GM12892 (cell line): ENCODE data around the gene MAB21L3.

Experiments
- POLR2A ChIP-seq: IDR thresholded peaks from 2 replicates; pipeline ENCODE4 v1.6.1; 2011; ENCODE audit warnings: low read depth, low read length, control low read depth
- POLR2AphosphoS5 ChIP-seq: IDR thresholded peaks from 2 replicates; pipeline ENCODE4 v1.6.1; 2011; ENCODE audit warnings: low read depth, low read length, control low read depth

DNA sequence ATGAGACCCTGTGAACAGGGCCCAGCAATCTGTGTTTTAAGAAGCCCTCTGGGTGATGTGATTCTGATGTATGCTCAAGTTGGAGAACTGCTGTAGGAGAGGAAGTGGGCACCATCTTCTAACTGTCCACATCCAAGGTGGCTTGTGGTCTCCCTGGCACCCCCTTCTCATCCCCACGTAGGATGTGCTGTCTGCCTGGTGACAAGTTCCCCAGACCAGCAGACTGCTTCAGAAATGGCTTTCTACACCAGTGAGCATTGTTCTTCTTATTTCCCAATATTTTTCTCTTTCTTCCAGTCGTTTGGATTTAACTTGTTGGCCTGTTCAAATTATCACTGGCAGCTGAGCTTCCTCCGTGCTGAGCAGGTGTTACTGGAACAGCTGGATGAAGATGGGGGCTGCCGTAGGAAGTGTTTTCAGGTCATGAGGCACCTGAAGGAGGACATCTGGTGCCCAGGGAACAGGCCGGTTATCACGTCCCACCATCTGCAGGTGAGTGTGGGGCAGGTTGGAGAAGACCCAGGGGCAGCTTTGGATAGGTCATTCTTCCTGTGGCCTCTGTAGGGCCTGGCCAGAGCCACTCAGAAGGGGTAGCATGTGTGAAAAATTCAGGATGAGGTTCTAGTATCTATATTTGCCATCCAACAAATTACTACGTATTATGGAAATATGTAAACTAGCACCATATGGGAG is 16.8 kb downstream of the MAB21L3 start:
- no peak for TF ChIP-seq POLR2AphosphoS5
- no peak for TF ChIP-seq POLR2A
